HUDEP-2 (cell line): Measurements from ENCODE around the gene CTAG1A.
"Not testable (repeated sequence)": the region's sequence is repeated elsewhere in the genome, so short reads cannot be mapped to it uniquely, and the experiment has no call there.

Source experiments
- DNase-seq, 76 experiments: peaks; one replicate each; lab custom pipeline; 2025; ENCODE audit not compliant: unreplicated experiment in 76 of 76; lab: John Stamatoyannopoulos, UW

Gene CTAG1A

DNA sequence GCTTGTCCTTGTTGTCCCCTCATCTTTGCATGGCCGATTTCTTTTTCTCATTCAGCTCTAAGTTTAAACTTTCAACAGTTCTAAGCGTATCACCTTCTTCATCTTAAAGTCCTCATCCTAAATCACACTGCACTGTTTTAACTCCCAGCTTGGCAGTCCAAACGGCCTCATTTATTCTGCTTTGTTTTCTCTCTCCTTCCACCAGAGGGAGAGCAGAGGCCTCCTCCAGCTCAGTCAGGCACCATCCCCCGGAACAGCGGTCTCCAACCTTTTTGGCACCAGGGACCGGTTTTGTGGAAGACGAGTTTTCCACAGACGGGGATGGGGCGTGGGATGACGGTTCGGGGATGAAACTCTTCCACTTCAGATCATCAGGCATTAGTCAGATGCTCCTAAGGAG is 14.6 kb upstream of the CTAG1A start:
- DNase-seq: not testable (repeated sequence)

DNA sequence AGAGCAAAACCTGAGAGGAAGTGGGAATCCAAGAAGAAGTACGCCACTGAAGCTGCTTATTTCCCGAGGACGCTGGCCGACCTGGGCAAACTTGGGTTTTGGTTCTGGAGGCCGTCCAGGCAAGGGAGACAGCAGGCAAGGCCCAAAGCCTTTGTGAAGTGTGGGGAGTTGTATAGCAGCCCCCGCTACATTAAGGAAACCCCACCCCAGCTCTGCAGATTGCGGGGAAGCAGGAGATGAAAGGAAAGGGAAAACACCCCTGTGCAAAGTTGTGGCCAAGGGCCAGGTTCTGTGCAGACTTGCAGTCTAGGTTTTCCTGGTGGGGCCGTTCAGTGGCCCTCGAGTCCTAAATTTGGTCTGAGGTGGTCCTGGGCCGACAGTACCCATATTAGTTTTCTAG is 11.9 kb upstream of the CTAG1A start:
- DNase-seq: not testable (repeated sequence)

DNA sequence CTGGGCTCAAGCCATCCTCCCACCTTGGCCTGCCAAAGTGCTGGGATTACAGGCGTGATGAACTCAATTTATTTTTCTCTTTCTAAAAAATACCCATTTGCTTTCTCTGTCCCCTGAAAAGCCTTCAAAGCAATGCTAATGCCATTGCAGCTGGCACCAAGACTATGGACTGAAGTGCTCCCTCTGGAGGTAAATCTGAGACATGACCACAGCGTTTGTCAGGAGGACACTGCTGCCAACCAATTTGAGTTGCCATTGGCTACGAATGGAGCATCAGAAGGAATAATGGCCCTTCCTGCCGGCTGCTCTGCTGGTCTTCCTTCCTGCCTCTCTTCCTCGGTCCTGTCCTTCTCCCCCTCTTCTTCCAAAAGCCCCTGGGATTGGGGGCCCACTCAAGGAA is 9.9 kb upstream of the CTAG1A start:
- not testable (repeated sequence) for DNase-seq

- not testable (repeated sequence) for DNase-seq
These were observed 1.9 kb upstream of the CTAG1A start for GRCh38 chrX:154582994-154583393.

DNA sequence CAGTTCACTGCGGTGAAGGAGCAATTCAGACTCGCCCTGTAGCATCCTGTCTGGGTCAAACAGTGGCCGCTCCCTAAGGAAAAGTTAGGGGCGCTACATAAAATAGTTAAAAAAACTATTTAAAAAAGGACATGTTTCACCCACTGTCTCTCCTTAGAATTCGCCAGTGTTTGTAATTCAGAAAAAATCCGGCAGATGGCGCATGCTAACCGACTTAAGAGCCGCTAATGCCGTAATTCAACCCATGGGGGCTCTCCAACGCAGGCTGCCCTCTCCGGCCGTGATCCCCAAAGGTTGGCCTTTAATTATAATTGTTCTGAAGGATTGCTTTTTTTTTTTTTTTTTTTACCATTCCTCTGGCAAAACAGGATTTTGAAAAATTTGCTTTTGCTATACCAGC is 5.5 kb downstream of the CTAG1A start:
- not testable (repeated sequence) for DNase-seq

DNA sequence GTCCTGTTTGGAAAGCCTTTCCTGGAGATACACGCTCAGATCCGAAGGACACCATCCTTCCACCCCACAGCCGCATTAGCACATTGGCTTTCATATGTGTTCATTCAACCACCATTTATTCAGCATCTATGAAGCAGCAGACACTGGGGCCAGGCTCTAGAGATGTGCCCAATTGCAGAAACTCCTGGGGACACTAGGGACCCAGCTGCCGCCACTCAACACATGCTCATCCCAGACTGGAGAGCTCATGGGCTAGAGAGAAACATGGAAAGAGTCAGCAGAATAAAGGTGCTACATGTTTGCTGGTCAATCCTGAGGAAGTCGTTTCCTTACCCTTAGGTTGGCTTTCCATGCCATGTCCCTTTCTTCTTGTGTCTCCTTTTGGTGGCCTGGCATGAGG is 7.6 kb downstream of the CTAG1A start:
- no peak for DNase-seq

DNA sequence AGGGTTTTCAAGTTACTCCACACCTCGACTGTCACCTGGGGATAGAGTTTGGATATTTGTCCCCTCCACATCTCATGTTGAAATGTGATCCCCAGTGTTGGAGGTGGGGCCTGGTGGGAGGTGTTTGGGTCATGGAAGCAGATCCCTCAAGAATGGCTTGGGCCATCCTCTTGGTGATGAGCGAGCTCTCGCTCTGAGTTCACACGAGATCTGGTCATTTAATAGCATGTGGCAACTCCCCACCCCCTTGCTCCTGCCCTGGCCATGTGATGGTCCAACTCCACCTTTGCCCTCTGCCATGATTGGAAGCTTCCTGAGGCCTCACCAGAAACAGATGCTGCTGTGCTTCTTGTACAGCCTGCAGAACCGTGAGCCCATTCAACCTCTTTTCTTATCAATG is 8.3 kb downstream of the CTAG1A start:
- no peak for DNase-seq

DNA sequence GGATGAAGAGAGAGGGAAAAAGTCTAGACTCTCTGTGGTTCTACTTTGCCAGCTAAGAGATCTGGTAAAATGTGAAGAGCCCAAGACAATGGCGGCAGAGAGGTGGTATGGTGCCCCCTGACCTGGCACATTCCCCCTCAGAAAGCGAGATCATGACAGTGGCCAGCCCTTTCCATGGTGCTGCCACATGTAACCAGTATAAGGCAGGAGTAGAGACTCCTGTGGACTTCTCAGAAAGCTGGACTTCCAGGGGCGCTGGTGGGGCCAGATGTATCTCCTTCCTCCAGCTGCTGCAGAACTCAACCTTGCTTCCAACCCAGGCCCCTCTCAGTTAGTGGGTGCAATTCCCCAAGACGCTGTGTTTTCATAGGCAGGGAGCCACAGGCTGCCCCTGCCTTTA is 9.6 kb downstream of the CTAG1A start:
- DNase-seq: no peak

DNA sequence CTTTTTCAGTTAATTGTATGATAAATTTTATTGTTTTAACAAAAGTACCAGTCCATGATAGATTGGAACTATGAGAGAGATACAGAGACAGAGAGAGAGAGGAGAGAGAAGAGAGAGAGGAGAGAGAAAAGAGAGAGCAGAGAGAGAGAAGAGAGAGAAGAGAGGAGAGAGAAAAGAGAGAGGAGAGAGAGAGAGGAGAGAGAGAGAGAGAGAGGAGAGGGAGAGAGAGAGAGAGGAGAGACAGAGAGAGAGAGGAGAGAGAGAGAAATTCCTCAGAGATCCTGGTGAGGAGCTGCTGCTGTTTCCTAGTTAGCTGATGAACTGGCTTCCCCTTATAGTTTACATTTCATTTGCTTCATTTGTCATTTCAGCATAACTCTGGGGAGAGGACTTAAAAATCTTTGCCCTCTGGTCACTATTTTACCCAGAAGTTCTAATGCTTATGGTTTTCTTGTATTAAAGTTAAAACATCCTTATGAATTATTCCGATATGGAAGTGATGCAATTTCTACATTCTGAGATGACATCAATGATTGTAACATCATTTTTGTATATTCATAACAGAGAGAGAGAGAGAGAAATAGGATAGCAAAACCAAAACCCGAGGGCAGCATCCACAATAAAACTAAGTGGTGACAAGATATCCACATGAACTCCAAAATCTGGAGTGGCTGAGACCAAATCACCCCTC is 10.8 kb downstream of the CTAG1A start:
- DNase-seq: no peak

- DNase-seq: no peak
These were observed 11.5 kb downstream of the CTAG1A start for GRCh38 chrX:154596290-154596929.

DNA sequence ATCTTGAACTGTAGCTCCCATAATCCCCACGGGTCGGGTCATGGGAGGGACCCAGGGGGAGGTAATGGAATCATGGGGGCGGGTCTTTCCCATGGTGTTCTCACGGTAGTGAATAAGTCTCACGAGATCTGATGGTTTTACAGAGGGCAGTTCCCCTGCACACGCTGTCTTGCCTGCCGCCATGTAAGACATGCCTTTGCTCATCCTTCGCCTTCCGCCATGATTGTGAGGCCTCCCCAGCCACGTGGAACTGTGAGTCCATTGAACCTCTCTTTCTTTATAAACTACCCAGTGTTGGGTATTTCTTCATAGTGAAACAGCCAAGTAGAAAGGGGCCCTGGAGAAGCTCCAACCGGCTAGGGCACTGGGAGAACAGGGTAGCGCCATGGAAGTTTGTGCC is 12.3 kb downstream of the CTAG1A start:
- DNase-seq: no peak

DNA sequence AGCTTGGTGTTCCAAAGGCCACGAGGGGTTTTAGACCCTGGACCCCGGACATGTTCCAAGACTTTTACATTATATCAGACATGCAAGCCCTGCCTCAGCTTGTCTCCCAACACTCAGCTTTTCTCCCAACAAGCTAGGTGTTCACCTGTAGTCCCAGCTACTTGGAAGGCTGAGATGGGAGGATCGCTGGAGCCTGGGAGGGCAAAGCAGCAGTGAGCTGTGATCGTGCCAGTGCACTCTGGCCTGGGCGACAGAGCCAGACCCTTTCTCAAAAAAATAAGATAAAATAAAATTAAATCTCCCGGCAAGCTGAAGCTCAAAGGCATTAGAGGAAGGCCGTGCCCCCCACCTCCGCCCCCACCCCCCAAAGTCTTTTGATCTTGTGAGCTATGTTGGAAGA is 13.7 kb downstream of the CTAG1A start:
- no peak for DNase-seq

DNA sequence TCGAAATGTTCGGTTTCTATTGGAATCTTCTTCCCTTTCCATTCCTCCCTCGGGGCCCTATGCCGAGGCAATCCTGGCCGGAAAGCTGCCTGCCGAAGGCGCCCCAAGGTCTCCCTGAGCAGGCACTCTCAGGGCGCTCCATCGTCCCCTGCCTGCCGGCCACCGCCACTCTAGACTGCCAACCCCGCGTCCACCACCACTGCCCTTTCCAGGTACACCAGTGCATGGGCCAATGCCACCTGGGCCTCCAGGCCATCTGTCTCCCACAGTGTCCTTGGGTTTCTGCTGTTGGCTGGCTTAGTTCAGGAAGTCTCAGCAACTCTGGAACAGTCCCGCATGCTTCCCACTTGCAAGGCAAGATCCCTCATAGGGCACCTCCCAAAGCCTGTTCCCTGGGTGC is 14.6 kb downstream of the CTAG1A start:
- no peak for DNase-seq

GRCh38 chrX:154600759-154601374 is 15.9 kb downstream of the CTAG1A start:
- no peak for DNase-seq

DNA sequence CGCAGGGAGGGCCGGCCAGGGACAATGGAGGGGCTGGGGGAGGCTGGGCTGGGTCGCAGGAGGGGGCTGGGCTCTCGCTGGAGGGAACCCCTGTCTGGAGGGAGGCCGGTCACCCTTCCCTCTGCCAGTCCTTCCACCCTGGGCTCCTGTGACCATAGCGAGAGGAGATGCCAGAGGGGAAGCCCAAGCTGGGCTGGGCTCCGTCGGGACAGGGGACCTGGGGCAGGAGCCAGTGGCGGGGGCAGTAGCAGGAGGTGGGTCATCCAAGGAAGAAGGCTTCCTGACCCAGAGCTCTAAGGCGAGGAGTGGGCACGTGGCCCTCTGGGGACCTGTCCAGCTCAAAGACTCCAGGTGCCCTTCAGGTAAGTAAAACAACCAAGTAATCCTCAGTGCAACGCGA is 17.3 kb downstream of the CTAG1A start:
- no peak for DNase-seq

GRCh38 chrX:154602766-154603437 is 18.0 kb downstream of the CTAG1A start:
- no peak for DNase-seq

DNA sequence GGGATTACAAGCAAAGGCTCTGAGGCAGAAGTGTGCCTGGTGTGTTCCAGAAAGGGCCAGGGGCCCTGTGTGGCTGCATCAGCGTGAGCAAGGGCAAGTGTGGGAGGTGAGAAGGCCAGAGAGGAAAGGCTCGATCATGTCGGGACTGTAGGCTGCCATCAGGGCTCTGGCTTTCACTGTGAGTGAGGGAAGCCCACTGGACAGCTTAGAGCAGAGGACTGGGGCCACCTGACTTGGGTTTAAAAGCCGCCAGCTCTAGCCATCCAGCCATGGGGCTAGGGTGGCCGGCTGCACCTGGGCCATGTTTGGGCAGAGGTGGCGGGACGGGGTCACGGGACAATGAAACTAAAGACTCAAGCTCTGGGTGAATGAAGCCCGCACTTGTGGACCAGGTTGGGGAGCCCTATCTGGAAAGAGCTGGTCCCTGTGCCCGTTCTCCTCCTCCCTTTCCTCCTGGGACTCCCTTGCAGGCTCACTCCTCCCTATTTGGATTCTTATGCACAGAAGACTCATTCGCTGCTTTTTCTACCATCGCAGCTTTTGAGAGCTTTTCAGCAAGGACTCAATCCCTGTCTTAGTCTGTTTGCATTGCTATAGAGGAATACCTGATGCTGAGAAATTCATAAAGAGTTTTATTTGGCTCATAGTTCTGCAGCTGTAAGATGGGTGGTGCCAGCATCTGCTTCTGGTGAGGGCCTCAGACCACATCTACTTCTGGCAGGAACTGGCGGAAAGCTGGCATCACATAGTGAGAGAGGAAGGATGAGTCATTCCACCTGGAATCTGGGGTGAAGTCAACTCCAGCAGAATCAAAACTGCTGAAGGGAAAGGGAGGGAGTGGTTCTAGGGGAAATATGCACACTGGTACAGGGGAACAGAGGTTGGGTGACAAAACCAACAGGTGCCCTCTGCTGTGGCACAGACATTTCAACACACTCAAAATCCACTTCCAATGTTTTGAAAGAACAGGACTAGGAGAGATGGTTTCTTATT is 18.8 kb downstream of the CTAG1A start:
- no peak for DNase-seq

DNA sequence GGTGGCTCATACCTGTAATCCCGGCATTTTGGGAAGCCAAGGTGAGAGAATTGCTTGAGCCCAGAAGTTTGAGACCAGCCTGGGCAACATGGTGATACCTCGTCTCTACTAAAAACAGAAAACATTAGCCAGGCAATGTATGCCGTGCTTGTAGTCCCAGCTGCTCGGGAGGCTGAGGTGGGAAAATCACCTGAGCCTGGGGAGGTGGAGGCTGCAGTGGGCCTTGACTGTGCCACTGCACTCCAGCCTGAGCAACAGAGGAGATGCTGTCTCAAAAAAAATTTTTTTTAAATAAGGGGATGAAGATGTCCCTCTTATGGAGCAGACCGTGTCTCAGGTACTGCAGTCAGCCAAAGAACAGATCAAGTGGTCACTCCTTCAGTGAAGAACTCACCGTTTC is 20.6 kb downstream of the CTAG1A start:
- no peak for DNase-seq

DNA sequence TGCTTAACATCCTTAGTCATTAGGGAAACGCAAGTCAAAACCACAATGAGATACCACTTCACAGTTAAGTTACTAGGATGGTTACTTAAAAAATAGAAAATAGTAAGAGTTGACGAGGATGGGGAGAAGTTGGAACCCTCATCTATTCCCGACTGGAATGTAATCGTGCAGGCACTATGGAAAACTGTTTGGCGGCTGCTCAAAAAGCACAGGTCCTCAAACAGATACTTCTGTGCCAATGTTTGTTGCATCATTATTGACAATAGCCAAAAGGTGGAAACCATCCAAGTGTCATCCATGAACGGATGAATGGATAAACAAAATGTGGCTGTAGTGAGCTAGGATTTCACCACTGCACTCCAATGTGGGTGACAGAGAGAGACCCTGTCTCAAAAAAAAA is 22.4 kb downstream of the CTAG1A start:
- DNase-seq: no peak

DNA sequence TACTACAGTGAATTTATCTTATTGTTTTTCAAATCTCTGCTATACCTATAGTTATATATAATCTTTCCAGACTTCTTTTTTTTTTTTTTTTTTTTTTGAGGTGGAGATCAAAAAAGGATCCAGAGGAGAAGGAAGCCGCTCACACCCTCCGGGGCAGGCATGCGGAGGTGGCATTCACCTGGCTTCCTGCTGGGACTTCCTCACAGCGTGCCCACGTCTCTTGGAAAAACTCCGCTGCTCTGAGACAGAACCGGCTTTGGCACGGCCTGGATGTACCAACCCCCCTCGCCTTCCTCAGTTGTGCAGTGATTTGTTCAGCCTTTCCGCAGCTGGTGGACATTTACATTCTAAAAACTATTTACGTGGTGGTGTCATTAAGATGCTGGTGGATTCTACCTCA is 23.0 kb downstream of the CTAG1A start:
- DNase-seq: not testable (repeated sequence)
